Immature natural killer cell (primary cell): ENCODE data around the gene C12orf75. TPM values are rescaled to one million over a fixed set of nuclear protein-coding genes. Genes with fewer than 3 reads are reported as not detected.

Experiments
- DNase-seq, 3 donors: peaks; one replicate each; pipeline ENCODE4 v3.0.0; 2022; ENCODE audit warnings: mixed read lengths in 1 of 3
- H3K27ac Mint-ChIP-seq, 6 donors: one replicate each; pipeline ENCODE4 v1.8.0; 2020; ENCODE audit warnings: mixed read lengths in 6 of 6, mild to moderate bottlenecking in 5 of 6, inconsistent platforms in 4 of 6, moderate library complexity in 3 of 6
- H3K27me3 Mint-ChIP-seq, 3 donors: one replicate each; pipeline ENCODE4 v1.8.0; 2020 to 2021; ENCODE audit warnings: low read depth in 3 of 3, mild to moderate bottlenecking in 3 of 3, mixed read lengths in 3 of 3, moderate library complexity in 3 of 3, inconsistent platforms in 1 of 3
- H3K36me3 Mint-ChIP-seq, 3 donors: one replicate each; pipeline ENCODE4 v1.8.0; 2020; ENCODE audit warnings: mixed read lengths in 3 of 3, inconsistent platforms in 2 of 3, mild to moderate bottlenecking in 2 of 3
- H3K4me1 Mint-ChIP-seq, 2 donors: one replicate each; pipeline ENCODE4 v1.8.0; 2020; ENCODE audit warnings: inconsistent platforms in 2 of 2, mild to moderate bottlenecking in 2 of 2, mixed read lengths in 2 of 2, moderate library complexity in 1 of 2
- H3K4me3 Mint-ChIP-seq, 5 donors: one replicate each; pipeline ENCODE4 v1.8.0; 2020; ENCODE audit warnings: mild to moderate bottlenecking in 5 of 5, mixed read lengths in 5 of 5, inconsistent platforms in 3 of 5, moderate library complexity in 3 of 5
- H3K9me3 Mint-ChIP-seq, 6 donors: one replicate each; pipeline ENCODE4 v1.8.0; 2020; ENCODE audit warnings: mild to moderate bottlenecking in 6 of 6, mixed read lengths in 6 of 6, inconsistent platforms in 4 of 6, moderate library complexity in 3 of 6
- polyA plus RNA-seq, 3 donors: library from polyadenylated mRNA; unstranded; fragments of 300-500 nt; fragmentation: Illumina TruSeq; gene quantifications; one replicate each; pipeline ENCODE4 v1.2.3, GENCODE V29; 2021

Gene C12orf75
- polyA plus RNA-seq, 3 donors from 2014 or later, result 256 to 395 (median 277) TPM

- H3K27ac Mint-ChIP-seq, result peak overlapping the region in 3 of 6 donors; percentile 39 to 82 (median 67)
- peaks cover 6 to 13% (median 12%) of the 10 kb centered on the region in 3 donors for H3K36me3 Mint-ChIP-seq
- DNase-seq, result no peak
- H3K27me3 Mint-ChIP-seq, result peaks cover 0 to 2% (median 0%) of the 10 kb centered on the region in 3 donors
- peak overlapping the region in 2 of 5 donors; percentile 33 to 39 for H3K4me3 Mint-ChIP-seq
- H3K9me3 Mint-ChIP-seq, result no peaks in the 10 kb centered on the region
- peaks cover 56 to 86% of the 10 kb centered on the region in 2 donors for H3K4me1 Mint-ChIP-seq
These were observed 18.6 kb downstream of the C12orf75 start for GRCh38 chr12:105349138-105349537.

DNA sequence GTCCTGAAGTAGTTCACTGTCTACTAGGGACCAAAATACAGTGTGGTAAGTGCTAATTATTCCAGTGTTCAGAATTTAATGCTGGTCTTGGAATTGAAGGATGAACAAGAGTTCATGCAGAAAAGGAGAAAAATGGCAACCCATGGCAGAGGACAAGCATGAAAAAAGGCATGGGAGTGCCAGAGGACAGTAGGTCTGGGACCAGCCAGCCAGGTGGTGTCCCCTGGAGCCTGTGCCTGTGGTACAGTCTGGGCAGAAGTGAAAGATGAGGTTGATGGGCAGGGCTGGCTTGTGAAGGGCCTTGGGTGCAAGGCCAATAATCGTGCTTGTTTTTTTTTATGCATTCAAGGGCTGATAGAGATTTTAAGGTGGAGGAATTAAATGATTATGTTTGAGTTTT, 21.0 kb downstream of the C12orf75 start:
- Mint-ChIP-seq H3K4me1 (peaks cover 64 to 93% of the 10 kb centered on the region in 2 donors), H3K4me3 (peak overlapping the region in 2 of 5 donors; percentile 15 to 34), H3K36me3 (peaks cover 6 to 13% (median 12%) of the 10 kb centered on the region in 3 donors), H3K9me3 (no peaks in the 10 kb centered on the region), H3K27me3 (peaks cover 0 to 2% (median 0%) of the 10 kb centered on the region in 3 donors), H3K27ac (peak overlapping the region; percentile 1 to 42 (median 36))
- no peak for DNase-seq

GRCh38 chr12:105352052-105352451, 21.6 kb downstream of the C12orf75 start:
- H3K27me3 Mint-ChIP-seq, result no peaks in the 10 kb centered on the region
- H3K4me1 Mint-ChIP-seq, result peaks cover 66 to 93% of the 10 kb centered on the region in 2 donors
- H3K9me3 Mint-ChIP-seq, result no peaks in the 10 kb centered on the region
- no peak for DNase-seq
- peak overlapping the region in 2 of 5 donors; percentile 34 to 42 for H3K4me3 Mint-ChIP-seq
- H3K36me3 Mint-ChIP-seq, result peaks cover 6 to 13% (median 12%) of the 10 kb centered on the region in 3 donors
- H3K27ac Mint-ChIP-seq, result peak overlapping the region in 5 of 6 donors; percentile 1 to 42 (median 17)

DNA sequence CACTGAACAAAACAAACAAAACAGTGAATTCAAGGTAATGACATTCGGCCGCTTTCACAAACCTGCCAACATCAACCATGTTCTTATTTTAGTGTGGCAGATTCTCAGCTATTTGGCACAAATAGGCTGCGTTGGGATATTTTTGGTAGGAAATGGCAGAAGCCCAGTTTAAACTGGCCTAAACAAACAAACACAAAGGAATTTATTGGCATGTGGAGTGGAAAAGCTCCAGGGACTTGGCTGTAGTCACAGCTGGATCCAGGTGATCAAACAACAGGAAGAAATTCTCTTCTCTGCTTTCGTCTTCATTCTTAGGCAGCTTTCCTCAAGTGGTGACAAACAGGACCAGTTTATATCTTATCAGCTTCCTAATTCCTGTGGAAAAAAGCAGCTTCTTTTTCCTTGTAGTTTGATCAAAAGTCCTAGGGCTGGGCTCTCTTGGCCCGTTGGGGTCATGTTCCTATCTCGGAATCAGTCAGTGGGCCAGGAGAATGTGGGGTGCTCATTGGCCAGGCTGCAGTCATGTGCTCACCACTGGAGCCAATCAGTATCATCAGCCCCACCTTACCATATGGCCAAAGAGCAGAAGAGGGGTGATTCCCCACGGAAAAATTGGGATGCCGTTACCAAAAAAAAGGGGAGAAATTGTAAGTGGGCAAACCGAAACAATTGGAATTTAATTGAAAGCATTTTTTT, 22.6 kb downstream of the C12orf75 start:
- no peak for DNase-seq
- Mint-ChIP-seq H3K27ac (peak overlapping the region in 1 of 6 donors; percentile 5), H3K4me1 (peaks cover 70 to 93% of the 10 kb centered on the region in 2 donors), H3K9me3 (no peaks in the 10 kb centered on the region), H3K36me3 (peaks cover 6 to 19% (median 12%) of the 10 kb centered on the region in 3 donors), H3K27me3 (peaks cover 0 to 3% (median 0%) of the 10 kb centered on the region in 3 donors), H3K4me3 (no peak overlapping the region)

DNA sequence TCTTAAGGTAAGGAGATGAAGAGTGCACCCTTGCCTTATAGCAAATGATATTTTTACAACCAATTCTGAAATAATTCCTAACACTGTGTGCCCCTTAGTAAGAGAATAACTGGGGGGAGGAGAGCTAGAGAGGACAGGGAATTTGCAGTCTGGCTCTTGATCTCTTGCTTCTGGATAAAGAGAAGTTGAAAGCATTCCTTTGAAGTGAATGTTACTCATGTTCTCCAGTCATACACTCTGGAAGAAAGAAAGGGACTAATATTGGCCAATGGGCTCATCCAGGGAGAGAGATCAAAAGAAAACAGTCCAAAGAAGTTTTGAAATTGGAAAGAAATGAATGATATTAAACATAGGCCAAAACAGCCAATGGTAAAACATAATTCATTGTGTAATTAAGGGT, 25.3 kb downstream of the C12orf75 start:
- no peak for DNase-seq
- Mint-ChIP-seq H3K27me3 (peaks cover 0 to 3% (median 0%) of the 10 kb centered on the region in 3 donors), H3K4me1 (peaks cover 65 to 89% of the 10 kb centered on the region in 2 donors), H3K4me3 (peak overlapping the region in 1 of 5 donors; percentile 18), H3K9me3 (no peaks in the 10 kb centered on the region), H3K36me3 (peaks cover 6 to 19% (median 14%) of the 10 kb centered on the region in 3 donors), H3K27ac (peak overlapping the region in 5 of 6 donors; percentile 31 to 81 (median 49))

DNA sequence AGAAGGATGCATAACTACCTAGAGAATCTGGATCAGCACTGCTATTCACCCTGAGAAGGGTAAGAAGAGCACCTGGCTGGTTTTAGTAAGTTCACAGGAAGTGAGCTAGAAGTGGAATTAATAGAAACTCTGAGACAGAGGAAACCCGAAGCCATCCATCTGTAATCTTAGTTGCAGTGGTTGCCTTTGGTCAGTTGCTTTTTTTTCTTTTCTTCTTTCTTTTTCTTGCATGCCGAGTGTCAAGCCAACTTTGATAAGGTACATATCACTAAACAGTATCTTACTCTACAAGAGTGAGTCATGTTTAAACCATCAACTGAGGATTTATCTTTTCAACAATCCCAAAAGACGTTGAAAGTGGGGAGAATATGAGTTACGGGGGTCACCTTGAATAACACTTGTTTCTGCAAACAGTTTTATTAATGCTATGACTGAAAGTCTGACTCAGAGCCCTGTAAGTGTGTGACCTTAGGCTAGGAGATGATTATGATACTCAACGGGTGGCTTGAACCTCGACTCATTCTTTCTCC, 26.7 kb downstream of the C12orf75 start:
- peaks cover 56 to 82% of the 10 kb centered on the region in 2 donors for H3K4me1 Mint-ChIP-seq
- H3K27ac Mint-ChIP-seq, result peak overlapping the region; percentile 9 to 89 (median 73)
- peaks cover 0 to 3% (median 0%) of the 10 kb centered on the region in 3 donors for H3K27me3 Mint-ChIP-seq
- H3K36me3 Mint-ChIP-seq, result peaks cover 0 to 10% (median 8%) of the 10 kb centered on the region in 3 donors
- H3K4me3 Mint-ChIP-seq, result peak overlapping the region; percentile 22 to 55 (median 54)
- DNase-seq, result no peak
- no peaks in the 10 kb centered on the region for H3K9me3 Mint-ChIP-seq

DNA sequence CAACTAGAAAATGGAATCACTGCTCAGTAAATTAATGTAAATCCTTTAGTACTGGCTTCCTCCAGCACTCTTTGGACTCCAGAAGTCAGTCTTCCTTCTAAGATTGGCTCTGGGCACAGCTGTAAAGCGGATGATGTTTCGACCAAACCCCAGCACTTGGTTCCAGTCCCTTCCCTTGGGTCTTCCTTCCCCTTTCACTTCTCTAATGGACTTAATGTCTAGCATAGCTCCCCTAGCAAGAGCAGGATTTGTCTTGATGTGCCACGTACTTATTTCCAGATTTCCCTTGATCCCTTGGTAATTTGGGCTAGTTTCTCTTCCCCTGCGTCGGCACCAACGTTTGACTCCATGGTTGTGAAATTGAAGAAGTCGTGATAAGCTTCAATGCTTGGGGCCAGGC, 28.3 kb downstream of the C12orf75 start:
- DNase-seq, result no peak
- H3K9me3 Mint-ChIP-seq, result no peaks in the 10 kb centered on the region
- H3K36me3 Mint-ChIP-seq, result peaks cover 0 to 16% (median 14%) of the 10 kb centered on the region in 3 donors
- peaks cover 0 to 3% (median 0%) of the 10 kb centered on the region in 3 donors for H3K27me3 Mint-ChIP-seq
- H3K4me3 Mint-ChIP-seq, result no peak overlapping the region
- H3K4me1 Mint-ChIP-seq, result peaks cover 61 to 84% of the 10 kb centered on the region in 2 donors
- H3K27ac Mint-ChIP-seq, result peak overlapping the region in 4 of 6 donors; percentile 6 to 60 (median 28)

- H3K36me3 Mint-ChIP-seq, result peaks cover 0 to 14% (median 11%) of the 10 kb centered on the region in 3 donors
- no peak for DNase-seq
- peaks cover 0 to 3% (median 0%) of the 10 kb centered on the region in 3 donors for H3K27me3 Mint-ChIP-seq
- peaks cover 57 to 82% of the 10 kb centered on the region in 2 donors for H3K4me1 Mint-ChIP-seq
- no peaks in the 10 kb centered on the region for H3K9me3 Mint-ChIP-seq
- no peak overlapping the region for H3K4me3 Mint-ChIP-seq
- H3K27ac Mint-ChIP-seq, result peak overlapping the region in 5 of 6 donors; percentile 2 to 62 (median 45)
These were observed 29.4 kb downstream of the C12orf75 start for GRCh38 chr12:105359856-105360255.

DNA sequence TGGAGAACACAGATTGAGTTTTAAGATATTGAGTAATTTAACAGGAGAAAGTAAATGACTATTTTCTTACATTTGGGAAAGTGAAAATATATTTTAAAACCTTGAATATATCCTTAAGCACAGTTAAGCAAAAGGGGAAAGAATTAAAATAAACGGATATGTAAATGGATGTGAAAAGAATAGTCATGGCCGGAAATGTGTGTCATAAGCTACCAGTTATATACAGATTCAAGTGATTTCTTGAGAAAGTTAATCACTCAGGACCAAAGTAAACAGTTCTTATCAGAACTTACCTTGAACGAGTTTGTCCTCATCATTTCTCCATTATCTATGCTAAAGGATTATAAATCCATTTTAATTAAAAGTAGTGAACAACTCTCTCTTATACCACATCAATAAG, 33.4 kb downstream of the C12orf75 start:
- no peaks in the 10 kb centered on the region for H3K27me3 Mint-ChIP-seq
- H3K27ac Mint-ChIP-seq, result peak overlapping the region in 2 of 6 donors; percentile 36 to 43
- H3K4me1 Mint-ChIP-seq, result peaks cover 33 to 62% of the 10 kb centered on the region in 2 donors
- DNase-seq, result no peak
- no peak overlapping the region for H3K4me3 Mint-ChIP-seq
- peaks cover 4 to 25% (median 10%) of the 10 kb centered on the region in 3 donors for H3K36me3 Mint-ChIP-seq
- no peaks in the 10 kb centered on the region for H3K9me3 Mint-ChIP-seq

DNA sequence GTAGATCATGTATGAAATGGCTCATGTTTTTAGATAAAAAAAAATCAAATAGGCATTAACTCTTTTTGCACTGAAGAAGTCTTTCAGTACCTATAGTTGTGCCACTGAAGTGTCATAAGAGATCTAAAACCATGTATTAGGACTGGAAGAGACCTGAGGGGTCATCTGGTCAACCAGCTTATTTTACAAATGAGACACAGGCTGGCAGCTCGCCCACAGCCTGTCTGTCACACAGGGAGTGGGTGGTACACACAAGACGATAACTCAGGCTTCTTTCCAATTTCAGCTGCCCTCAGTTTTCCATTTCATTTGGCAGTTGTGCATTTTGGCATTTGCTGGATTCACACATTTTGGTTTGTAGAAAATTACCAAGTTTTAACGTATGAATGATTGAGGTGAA, 34.7 kb downstream of the C12orf75 start:
- Mint-ChIP-seq H3K9me3 (no peaks in the 10 kb centered on the region), H3K36me3 (peaks cover 4 to 20% (median 10%) of the 10 kb centered on the region in 3 donors), H3K27ac (peak overlapping the region in 1 of 6 donors; percentile 59), H3K27me3 (no peaks in the 10 kb centered on the region), H3K4me3 (no peak overlapping the region), H3K4me1 (peaks cover 27 to 58% of the 10 kb centered on the region in 2 donors)
- DNase-seq, result no peak

GRCh38 chr12:105368047-105368646, 37.7 kb downstream of the C12orf75 start:
- H3K27me3 Mint-ChIP-seq, result no peaks in the 10 kb centered on the region
- peak overlapping the region in 1 of 6 donors; percentile 17 for H3K27ac Mint-ChIP-seq
- H3K9me3 Mint-ChIP-seq, result no peaks in the 10 kb centered on the region
- peaks cover 21 to 43% of the 10 kb centered on the region in 2 donors for H3K4me1 Mint-ChIP-seq
- peaks cover 8 to 15% (median 8%) of the 10 kb centered on the region in 3 donors for H3K36me3 Mint-ChIP-seq
- no peak for DNase-seq
- no peak overlapping the region for H3K4me3 Mint-ChIP-seq

DNA sequence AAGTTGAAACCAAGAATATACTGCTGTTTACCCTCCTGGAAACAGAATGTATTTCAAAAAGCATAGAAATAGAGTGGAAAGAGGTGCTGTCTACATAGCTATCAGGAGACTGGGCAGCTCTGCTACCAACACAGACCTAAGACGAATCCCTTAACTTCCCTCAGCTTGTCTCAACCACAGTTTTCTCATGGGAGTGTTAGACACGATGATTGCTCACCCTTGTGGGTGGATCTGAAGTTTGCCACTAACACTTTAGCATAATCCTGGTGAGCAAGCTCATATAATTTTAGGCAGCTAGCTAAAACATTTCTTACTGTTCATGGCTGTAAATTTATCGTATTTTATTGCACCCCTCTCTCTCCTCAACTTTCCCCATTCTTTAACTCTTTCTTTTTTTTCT, 38.5 kb downstream of the C12orf75 start:
- DNase-seq, result no peak
- Mint-ChIP-seq H3K4me1 (peaks cover 16 to 35% of the 10 kb centered on the region in 2 donors), H3K27ac (peak overlapping the region in 4 of 6 donors; percentile 22 to 53 (median 35)), H3K27me3 (no peaks in the 10 kb centered on the region), H3K9me3 (no peaks in the 10 kb centered on the region), H3K4me3 (no peak overlapping the region), H3K36me3 (peaks cover 8 to 21% (median 12%) of the 10 kb centered on the region in 3 donors)

- peaks cover 4 to 14% (median 9%) of the 10 kb centered on the region in 3 donors for H3K36me3 Mint-ChIP-seq
- H3K4me1 Mint-ChIP-seq, result peaks cover 6 to 7% of the 10 kb centered on the region in 2 donors
- H3K27ac Mint-ChIP-seq, result peak overlapping the region in 2 of 6 donors; percentile 4 to 41
These were observed 43.8 kb downstream of the C12orf75 start for GRCh38 chr12:105374303-105374702.

More at GRCh38 chr12:105374303-105374702, 43.8 kb downstream of the C12orf75 start:
- H3K4me3 Mint-ChIP-seq, result no peak overlapping the region
- H3K9me3 Mint-ChIP-seq, result no peaks in the 10 kb centered on the region
- DNase-seq, result no peak
- H3K27me3 Mint-ChIP-seq, result no peaks in the 10 kb centered on the region
